CMK (cell line): ENCODE results near the gene KLRB1.
"Not testable (repeated sequence)": the region's sequence is repeated elsewhere in the genome, so short reads cannot be mapped to it uniquely, and the experiment has no call there.

Source experiments
- DNase-seq: peaks from one replicate; pipeline ENCODE4 v3.0.0-alpha.2; 2010; ENCODE audit warnings: low read depth

KLRB1 gene

DNA sequence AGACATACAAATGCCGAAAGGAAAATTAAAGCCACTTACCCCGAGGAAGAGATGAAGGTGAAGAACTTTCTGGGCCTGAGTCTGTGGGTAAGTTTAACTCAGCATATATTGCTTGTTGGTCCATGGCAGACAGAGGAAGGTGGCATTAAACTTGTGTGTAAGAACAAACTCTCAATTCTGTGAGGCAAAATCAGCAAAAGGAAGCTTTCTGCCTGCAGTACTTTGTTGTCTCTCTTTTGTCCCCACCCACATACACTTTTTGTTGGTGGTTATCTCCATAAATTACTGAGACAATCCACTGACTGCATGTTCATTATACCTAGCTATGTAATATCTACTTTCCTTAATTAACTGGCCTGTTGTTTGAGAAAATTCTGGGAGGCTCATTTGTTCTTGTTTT is at the start of gene KLRB1:
KLRB1 (minus strand) TSS at position 201 of the 400 bp plus-strand sequence; CDS start at position 124, 77 bp downstream.
- DNase-seq, result no peak

- DNase-seq, result peak; percentile 87
These were observed 43.6 kb upstream of the KLRB1 start for GRCh38 chr12:9651265-9651729.

GRCh38 chr12:9650151-9650576 is 42.4 kb upstream of the KLRB1 start:
- no peak for DNase-seq

GRCh38 chr12:9649532-9649940 is 41.8 kb upstream of the KLRB1 start:
- DNase-seq, result no peak

- no peak for DNase-seq
These were observed 41.2 kb upstream of the KLRB1 start for GRCh38 chr12:9648701-9649531.

DNA sequence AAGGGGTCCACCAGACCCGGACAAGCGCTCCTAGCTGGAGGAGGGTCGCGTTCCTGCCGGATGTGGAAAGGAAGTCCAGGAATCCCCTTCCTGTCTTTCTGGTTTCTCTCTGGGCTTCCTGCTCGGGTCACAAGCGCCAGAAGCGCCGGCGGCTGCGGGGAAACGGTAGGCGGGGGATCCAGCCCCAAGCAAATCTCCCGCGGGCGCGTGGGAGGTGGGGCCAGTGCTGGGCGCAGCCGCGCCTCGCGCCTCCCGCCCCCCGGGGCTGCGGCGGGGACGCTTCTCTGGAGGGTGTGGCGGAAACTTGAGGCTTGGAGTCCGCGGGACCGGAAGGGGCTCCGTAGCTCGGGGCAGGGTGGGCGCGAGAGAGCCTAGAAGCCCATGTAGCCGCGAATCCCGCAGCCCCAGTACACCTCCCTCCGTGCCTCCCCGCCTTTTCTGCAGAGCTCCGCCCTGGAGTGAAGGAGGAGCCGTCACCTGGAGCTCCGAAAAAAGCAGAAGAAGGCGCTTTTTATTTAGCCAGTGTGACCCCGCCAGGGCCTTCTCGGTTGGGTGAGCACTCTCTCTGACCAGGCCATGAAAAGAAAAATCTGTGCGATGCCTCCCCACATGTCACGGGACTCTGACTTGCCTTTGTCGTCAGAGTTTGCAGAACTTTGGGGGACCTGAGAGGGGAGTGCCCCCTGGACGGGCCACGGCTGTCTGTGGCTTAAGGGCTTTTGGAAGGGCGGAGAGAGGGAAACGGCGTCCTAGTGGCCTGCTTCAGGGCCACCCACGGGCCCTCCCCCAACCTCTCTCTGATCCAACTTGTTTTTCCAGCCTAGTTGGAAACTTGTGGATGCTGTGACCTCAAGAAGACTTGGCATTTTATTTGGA is 40.3 kb upstream of the KLRB1 start:
- peak; percentile 86 for DNase-seq

DNA sequence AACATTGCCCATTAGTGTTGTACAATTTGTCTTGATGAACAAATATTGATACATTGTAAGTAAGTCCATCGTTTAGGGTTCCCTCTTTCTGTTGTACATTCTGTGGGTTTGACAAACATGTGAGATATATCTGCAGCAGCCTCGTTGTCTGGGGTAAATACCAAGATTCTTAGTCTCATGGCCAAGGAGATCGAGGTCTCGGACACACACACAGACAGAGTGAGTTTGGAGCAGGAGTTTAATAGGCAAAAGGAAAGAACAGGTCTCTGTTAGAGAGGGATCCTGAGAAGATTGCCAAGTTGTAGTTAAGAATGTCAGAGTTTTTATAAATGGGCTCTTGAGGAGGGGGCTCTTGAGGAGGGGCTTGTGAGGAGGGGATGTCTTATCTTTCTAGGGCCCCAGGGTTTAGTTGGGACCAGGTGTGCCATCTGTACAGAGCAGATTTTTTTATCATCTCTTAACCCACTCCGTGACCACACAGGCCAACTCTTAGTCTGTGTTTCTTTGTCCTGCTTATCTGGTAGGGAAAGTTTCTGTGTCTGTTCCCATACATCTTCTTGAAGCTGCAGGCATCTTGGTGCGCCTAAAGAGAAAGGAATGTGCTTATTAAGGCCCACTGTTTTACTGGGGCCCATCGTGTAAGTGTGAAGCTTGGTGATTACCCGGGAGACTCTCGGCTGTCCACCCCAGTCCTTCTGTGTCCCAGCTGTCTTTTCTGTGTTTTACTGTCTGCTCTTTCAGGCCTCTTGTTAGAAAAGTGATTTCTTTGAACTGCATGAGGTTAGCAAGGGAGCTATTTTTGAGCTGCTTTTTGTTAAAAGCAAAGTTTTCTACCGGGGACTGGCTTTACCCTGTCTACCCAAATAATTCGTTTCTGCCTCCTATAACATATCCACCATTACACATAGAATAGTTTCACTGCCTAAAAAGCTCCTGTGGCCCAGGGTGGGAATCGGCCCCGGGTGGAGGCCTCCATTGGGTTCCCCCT is 39.4 kb upstream of the KLRB1 start:
- DNase-seq, result no peak

- not testable (repeated sequence) for DNase-seq
These were observed 37.4 kb upstream of the KLRB1 start for GRCh38 chr12:9644985-9645551.

DNA sequence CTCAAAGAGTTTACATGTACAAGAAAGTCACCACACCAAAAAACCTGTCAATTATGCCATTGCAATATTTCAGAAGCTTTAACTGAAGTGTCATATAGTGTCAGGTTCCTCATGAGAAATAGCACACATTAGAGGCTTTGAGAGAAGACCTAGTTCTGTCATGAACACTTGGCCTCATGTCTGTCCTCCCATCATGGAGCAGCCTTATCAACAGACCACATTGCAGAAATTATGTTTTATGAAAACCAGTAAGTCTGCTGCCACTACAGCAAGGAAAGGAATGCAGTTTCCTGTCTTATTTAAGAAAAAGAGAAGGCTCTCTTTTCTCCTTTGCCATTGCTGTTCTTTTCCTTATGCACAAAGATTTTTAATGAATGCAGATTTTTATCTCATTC is 35.5 kb upstream of the KLRB1 start:
- DNase-seq, result no peak

- no peak for DNase-seq
These were observed 35.0 kb upstream of the KLRB1 start for GRCh38 chr12:9642606-9643265.

- no peak for DNase-seq
These were observed 32.3 kb upstream of the KLRB1 start for GRCh38 chr12:9640024-9640423.

DNA sequence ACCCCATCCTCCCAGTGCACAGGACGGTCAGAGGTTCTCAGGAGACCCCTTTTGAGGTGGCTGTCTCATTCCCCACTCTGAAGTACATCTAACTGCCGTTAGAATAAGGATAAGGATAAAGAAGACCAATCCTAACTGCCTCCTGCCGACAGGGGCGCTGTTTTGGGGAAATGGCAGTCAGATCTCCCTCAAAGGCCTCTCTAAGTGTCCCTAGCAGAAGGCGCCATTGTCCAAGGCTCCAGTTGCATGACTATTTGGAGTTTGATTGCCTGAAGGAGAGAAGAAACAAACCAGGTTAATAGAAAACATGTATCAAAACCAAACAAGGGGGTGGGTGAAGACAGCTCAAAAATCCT is 29.1 kb upstream of the KLRB1 start:
- DNase-seq, result no peak

- no peak for DNase-seq
These were observed 28.6 kb upstream of the KLRB1 start for GRCh38 chr12:9636150-9636850.

DNA sequence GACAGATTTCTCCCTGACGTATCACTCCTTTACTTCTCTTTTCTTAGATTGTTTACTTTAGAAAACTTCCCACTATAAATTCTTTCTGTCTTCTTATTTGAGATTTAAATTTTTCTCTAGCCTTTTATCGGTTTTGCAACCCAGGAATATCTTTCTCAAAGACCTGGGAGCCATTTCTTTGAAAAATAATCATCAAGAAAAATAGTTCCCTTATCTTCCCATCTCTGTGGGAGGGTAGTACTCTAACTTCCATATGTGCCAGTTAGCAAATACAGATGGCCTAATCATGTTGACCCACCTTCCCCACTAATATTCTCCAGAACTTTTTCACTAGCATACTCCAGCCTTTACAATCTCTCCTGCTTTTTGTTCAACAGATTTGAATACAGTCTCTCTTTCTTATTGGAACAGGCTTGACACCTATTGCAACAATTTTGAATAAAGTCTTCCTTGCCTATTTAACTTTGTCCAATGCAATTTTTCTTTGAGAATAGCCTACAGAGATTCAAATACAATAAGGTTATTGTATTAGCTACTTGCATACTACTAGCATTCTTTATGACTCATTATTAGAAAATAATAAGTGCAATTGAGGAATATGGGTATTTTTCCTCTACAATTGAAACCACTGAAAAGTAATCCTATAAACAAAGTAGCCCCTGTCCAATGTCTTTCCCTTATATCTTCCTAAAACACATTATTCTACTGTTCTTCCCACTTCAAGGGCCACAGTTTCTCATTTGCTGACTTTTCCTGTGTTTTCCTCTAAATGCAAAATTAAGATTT is 27.4 kb upstream of the KLRB1 start:
- DNase-seq, result no peak

- DNase-seq, result no peak
These were observed 26.6 kb upstream of the KLRB1 start for GRCh38 chr12:9634177-9634803.

GRCh38 chr12:9632766-9633165 is 25.1 kb upstream of the KLRB1 start:
- no peak for DNase-seq

DNA sequence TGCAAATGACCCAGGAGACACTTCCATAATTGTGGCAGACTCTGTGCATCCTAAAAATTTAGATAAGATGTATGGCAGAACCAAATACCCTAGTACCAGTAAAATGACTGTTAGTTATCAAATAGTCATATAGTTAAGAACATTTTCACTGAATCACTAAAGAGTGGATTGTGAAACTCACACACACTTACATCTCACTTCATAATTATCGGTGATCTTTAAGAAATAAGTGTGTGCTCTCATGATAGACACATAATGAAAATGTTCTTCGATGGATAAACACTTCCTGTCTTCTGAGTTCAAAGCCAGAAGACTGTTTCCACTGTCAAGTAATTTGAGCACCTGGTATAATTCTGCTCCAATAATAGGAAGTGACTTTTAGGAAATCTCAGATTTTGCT is 19.1 kb upstream of the KLRB1 start:
- DNase-seq, result no peak

DNA sequence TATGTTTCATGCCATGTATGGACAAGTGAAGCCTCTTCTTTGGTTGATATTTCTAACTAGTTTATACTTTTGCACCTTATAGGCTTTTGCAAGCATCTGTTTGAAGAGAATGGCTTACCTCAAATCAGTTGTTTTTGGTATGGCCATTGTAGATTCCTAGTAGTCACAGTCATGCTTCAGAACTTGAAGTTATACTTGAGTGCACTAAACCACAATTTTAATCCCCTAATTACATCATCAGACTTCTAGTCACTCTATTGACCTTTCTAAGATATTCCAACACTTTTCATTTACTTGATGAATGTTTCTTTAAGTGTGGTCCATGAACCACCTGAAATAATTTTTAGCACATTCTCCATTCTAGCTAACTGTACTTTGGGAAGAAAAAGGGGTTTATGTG is 18.6 kb upstream of the KLRB1 start:
- no peak for DNase-seq

GRCh38 chr12:9625019-9625418 is 17.3 kb upstream of the KLRB1 start:
- DNase-seq, result no peak
